Measurements from ENCODE around the gene ACCSL.

ACCSL gene

DNA sequence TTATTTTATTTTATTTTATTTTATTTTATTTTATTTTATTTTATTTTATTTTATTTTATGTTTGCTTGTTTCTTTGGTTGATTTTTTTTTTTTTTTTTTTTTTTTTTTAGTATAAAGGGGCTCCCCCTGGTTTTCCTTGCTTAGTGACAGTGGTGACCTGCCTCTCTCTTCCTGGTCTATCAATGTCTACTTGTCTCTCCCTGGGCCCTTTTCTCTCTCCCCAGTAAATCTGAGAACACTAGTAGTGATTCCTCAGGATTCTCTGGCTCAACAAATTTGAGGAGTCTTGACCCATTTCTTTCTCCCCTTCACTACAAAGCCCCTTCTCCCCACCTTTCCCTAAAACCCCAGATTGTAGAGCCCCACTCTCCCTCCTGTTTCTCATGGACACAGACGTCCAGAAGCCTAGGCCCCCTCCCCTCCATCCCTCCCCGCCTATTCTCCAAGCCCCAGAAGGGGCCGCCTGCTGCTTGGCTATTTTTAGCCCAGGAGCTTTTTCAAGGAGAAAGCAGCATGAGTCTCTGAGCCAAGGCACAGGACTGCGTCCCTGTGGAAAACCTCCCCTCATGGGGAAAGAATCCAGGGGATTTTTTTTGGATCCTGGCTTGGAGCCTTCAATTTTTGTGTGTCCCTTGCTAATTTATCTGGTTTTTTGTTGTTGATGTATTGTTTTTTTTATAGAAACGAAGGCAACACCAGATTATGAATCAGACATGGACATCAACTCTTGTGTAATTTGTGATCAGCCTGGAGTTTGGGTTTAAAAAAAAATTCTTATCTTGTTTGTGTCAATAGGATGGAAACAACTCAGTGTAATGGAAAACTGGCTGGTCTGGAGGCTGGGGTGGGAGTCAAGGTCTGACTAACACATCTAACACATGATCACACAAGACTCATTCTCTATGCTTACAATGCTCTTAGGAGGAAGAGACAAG, 17.5 kb upstream of the ACCSL start:
- no peak overlapping the region for H3K27ac Mint-ChIP-seq
- no peaks in the 10 kb centered on the region for H3K4me1 Mint-ChIP-seq (ENCODE audit: low read depth)
- intact Hi-C loops (cut with micrococcal nuclease) = no loop called here
- peaks cover 7% of the 10 kb centered on the region for H3K27me3 Mint-ChIP-seq
- peaks cover 8% of the 10 kb centered on the region for H3K9me3 Mint-ChIP-seq
- no peaks in the 10 kb centered on the region for H3K36me3 Mint-ChIP-seq (ENCODE audit: low read depth)
- H3K4me3 Mint-ChIP-seq = no peak overlapping the region

DNA sequence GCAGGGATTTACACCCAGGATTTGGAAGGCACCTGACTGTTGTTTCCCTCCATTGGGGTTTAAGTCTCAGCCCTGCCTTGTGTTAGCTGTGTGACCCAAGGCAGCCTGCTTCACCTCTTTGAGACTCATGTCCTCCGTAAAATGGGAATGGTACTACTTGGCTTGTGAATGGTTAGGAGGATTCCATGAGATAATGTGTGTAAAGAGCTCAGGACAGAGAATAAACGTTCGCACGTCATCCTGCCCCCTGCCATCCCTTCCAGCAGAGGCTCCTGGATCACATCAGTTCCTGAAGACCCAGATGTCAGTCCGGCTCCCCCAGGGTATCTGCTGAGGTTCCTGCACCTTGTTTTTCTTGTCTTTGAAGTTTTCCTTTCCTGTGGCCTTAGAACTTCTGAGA, 16.8 kb upstream of the ACCSL start:
- intact Hi-C loops (cut with micrococcal nuclease) = no loop called here
- Mint-ChIP-seq H3K27me3 (peaks cover 7% of the 10 kb centered on the region), H3K4me3 (no peak overlapping the region)

DNA sequence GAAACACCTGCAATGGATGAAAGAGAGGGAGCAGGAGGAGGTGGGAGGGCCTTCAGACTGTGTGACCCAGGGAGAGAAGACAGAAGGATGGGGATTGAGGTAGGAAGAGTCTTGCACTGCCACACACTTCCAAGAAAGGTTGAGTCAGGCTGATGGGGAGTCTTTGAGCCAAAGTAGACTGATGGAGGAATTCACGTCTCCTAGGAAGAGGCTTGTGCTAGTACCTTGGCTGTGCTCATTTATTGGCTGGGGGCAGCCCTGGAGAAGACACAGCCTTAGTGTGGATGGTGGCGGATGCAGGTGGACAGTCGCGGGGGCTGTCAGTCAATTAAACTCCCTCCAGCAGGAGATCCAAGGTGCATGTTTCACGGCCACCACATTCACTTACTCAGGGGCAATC, 16.2 kb upstream of the ACCSL start:
- Mint-ChIP-seq H3K27me3 (peaks cover 7% of the 10 kb centered on the region), H3K27ac (no peak overlapping the region), H3K4me3 (no peak overlapping the region), H3K4me1 (ENCODE audit: low read depth) (no peaks in the 10 kb centered on the region), H3K9me3 (no peaks in the 10 kb centered on the region), H3K36me3 (ENCODE audit: low read depth) (no peaks in the 10 kb centered on the region)
- intact Hi-C loops (cut with micrococcal nuclease) = no loop called here

More for the DNA sequence above, 16.8 kb upstream of the ACCSL start:
- Mint-ChIP-seq H3K9me3 (peaks cover 5% of the 10 kb centered on the region), H3K36me3 (ENCODE audit: low read depth) (no peaks in the 10 kb centered on the region), H3K27ac (no peak overlapping the region), H3K4me1 (ENCODE audit: low read depth) (no peaks in the 10 kb centered on the region)

DNA sequence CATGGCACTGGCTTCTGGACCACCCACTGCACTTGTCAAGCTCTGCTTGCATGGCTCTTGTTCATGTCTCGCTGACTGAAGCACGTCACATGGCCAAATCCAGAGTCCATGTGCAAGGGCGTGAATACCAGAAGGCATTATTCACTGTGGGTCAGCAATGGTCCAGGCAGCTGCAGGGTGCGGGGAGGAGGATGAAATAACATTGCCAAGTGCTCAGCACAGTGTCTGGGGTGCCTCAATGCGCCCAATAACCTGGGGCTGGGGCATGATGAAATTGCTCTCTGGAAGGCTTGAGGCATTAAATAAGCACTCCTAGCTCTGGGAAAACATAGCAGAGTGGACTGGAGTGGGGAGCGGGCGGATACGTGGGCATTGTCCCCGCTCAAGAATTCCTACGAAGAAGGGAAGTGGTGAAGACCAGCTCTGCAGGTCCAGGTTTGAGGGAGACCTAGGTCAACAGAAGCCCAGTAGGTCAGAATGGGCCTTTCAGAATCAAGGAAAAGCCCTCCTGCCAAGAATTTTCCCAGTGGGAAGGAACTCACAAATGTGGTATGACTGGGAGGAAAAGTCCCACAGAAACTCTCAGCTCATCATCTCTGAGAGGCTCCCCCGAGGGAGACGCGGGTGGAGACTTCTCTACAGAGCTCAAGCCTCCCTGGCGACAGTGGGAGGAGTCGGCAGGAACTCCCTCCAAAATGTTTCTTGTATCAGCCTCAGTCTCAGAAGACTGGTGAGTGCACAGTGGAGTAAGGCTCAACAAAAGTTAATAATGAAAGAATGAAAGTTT, 15.3 kb upstream of the ACCSL start:
- Mint-ChIP-seq H3K27me3 (peaks cover 7% of the 10 kb centered on the region), H3K4me3 (no peak overlapping the region), H3K4me1 (ENCODE audit: low read depth) (no peaks in the 10 kb centered on the region), H3K9me3 (no peaks in the 10 kb centered on the region), H3K27ac (no peak overlapping the region), H3K36me3 (ENCODE audit: low read depth) (no peaks in the 10 kb centered on the region)
- intact Hi-C loops (cut with micrococcal nuclease) = no loop called here

DNA sequence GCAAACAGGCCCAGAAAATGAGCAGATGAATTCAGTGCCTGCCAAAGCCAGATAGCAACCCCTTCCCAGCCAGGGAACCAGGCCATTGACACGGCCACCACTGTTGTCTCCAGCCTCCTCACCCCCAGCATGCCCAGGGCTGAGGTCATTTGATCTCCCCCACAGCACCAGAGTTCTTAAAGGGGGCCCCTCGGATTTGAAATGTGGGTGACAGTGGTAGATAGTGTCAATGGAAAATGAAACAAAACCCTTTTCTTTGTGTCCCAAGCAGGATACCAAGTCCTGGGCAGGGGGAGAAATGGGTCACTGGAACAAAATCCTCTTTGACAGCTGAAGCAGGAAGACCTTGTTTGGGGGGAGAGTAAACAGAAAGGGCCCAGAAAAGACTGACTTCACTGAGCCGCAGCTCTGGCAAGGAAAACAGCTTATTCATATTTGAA, 14.3 kb upstream of the ACCSL start:
- H3K4me1 Mint-ChIP-seq (ENCODE audit: low read depth) = no peaks in the 10 kb centered on the region
- H3K27me3 Mint-ChIP-seq = peaks cover 15% of the 10 kb centered on the region
- intact Hi-C loops (cut with micrococcal nuclease) = no loop called here
- no peak overlapping the region for H3K4me3 Mint-ChIP-seq
- no peak overlapping the region for H3K27ac Mint-ChIP-seq
- H3K36me3 Mint-ChIP-seq (ENCODE audit: low read depth) = no peaks in the 10 kb centered on the region
- H3K9me3 Mint-ChIP-seq = no peaks in the 10 kb centered on the region

DNA sequence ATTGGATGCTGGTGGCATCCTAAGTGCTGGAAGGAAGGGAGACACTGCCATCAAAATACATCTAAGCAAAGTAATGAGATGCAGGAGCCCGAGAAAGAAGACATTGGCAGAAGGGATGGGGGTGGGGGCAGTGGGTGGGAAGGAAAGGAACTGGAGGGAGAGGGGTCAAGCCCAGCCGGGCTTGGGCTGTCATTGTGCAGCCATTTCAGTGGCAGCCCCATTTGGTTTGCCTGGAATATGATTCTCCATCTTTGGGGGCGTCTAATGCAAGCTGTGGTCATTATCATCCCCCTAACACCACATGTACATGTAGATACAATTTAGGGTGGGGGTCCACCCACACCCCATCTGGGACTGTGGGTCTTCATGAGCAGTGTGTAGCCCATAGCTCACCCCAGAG, 13.9 kb upstream of the ACCSL start:
- intact Hi-C loops (cut with micrococcal nuclease) = no loop called here
- Mint-ChIP-seq H3K27ac (no peak overlapping the region), H3K27me3 (peaks cover 16% of the 10 kb centered on the region), H3K4me1 (ENCODE audit: low read depth) (no peaks in the 10 kb centered on the region), H3K4me3 (no peak overlapping the region), H3K9me3 (no peaks in the 10 kb centered on the region), H3K36me3 (ENCODE audit: low read depth) (no peaks in the 10 kb centered on the region)

DNA sequence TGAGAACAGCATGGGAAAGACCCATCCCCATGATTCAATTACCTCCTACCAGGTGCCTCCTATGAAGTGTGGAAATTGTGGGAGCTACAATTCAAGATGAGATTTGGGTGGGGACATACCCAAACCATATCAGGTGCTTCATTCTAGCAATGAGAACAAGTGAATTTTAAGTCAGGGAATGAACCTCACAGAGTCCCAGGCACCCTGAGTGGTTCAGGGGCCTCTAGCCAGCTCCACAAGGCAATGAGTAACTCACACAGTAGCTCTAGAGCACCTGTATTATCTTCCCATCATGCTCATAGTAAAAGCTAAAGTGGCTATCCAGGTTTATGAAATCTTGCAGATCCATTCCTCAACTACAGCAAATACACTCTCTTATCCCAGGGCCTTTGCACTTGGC, 13.1 kb upstream of the ACCSL start:
- Mint-ChIP-seq H3K27ac (no peak overlapping the region), H3K9me3 (no peaks in the 10 kb centered on the region), H3K4me1 (ENCODE audit: low read depth) (no peaks in the 10 kb centered on the region), H3K4me3 (no peak overlapping the region), H3K27me3 (peaks cover 17% of the 10 kb centered on the region), H3K36me3 (ENCODE audit: low read depth) (no peaks in the 10 kb centered on the region)
- intact Hi-C loops (cut with micrococcal nuclease) = loop anchor here (5.0 kb wide), 1 partner anchor 142 kb away; no protein-coding TSS in a partner anchor

DNA sequence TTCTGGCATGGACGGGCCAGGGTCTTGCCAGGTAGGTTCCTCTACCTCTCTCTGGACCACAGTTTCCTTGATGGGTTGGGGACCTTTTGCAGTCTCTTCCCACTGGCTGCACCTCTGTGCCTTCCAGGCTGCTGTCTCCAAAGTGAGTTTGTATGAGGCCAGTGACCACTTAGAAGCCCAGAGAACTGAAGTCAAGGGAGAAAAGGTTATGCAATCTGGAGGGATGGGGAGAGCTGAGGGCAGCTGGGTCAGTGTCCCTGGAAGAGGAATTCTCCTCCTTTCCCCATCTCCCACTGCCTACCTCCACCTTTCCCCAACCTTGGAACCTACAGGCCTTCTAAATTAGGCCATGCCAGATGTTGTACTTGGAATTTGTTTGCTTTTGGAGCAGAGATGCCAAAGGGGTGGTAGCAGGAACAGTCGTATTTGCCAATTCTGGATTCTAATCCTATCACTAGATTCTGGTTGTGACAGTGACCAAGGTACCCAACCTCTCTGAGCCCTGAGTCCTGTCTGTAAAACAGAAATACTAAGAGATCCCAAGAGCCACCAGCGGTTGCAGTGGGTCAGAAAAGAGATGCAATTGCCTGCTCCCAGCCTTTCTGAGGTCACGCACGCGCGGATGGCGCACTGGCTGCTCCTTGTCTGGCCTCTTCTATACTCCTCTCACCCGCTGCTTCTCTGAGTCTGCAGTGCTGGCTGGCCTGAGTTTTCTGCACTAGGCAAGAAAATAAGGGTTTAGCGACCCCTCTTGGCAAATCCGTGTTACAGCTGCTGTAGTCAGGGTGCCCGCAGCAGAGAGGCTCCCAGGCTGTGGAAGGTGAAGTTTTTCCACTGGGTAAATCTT, 10.7 kb upstream of the ACCSL start:
- Mint-ChIP-seq H3K4me1 (ENCODE audit: low read depth) (no peaks in the 10 kb centered on the region), H3K27me3 (peaks cover 10% of the 10 kb centered on the region), H3K4me3 (no peak overlapping the region), H3K9me3 (no peaks in the 10 kb centered on the region), H3K27ac (no peak overlapping the region), H3K36me3 (ENCODE audit: low read depth) (no peaks in the 10 kb centered on the region)
- intact Hi-C loops (cut with micrococcal nuclease) = loop anchor here (5.0 kb wide), 1 partner anchor 145 kb away; no protein-coding TSS in a partner anchor

DNA sequence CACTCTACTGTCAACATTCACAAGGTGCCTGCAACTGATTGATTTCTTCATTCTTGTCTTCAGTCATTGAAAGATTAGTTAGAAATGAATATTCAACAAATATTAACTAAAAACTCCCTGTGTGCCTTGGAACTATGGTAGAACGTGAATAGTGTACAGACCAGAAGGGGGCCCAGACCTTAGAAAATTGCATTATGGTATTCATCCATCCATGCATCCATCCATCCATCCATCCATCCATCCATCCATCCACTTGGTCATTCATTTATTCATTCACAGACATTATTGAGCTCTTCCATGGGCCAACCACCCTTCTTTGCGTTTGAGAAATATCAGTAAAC, 10.2 kb upstream of the ACCSL start:
- intact Hi-C loops (cut with micrococcal nuclease) = loop anchor here (5.0 kb wide), 1 partner anchor 145 kb away; no protein-coding TSS in a partner anchor
- Mint-ChIP-seq H3K36me3 (ENCODE audit: low read depth) (no peaks in the 10 kb centered on the region), H3K9me3 (no peaks in the 10 kb centered on the region), H3K27me3 (peaks cover 10% of the 10 kb centered on the region), H3K4me3 (no peak overlapping the region), H3K4me1 (ENCODE audit: low read depth) (no peaks in the 10 kb centered on the region), H3K27ac (no peak overlapping the region)

DNA sequence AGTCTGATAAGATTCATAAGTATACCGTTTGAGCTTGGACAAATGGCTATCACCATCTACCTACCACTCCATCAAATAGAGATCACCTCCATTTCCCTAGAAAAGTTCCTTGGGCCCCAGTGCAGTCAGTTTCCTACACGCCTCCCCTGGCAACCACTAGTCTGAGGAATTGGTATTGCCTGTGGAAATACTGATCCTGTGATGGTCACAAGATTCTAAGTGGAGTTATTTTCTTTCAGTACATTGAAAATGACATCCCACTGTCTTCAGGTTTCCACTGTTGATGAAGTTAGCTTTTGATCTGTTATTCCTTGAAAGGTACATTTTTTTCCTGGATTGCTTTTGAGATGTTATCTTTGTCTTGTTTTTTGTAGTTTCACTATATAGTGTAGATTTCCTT, 4.6 kb upstream of the ACCSL start:
- intact Hi-C loops (cut with micrococcal nuclease) = no loop called here
- Mint-ChIP-seq H3K27ac (no peak overlapping the region), H3K4me1 (ENCODE audit: low read depth) (no peaks in the 10 kb centered on the region), H3K9me3 (no peaks in the 10 kb centered on the region), H3K4me3 (no peak overlapping the region), H3K27me3 (peaks cover 5% of the 10 kb centered on the region), H3K36me3 (ENCODE audit: low read depth) (no peaks in the 10 kb centered on the region)

DNA sequence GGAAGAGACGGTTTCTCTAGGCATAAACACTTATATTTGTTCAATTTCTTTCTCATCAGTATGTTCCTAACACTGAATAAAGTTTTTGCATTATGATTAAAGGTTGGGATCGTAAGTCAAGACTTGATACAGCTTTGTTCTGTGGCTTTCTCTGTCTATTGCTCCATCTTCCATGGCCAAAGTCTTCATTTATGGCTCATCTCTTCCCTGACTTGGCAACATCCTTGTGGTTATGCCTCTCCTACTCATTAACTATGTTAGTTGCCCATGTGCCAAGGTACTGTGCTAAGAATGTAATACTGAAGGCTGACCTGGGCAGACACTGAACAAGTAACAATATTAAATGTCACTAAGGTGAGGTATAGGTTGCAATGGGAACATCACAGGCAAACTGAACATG, 1.6 kb upstream of the ACCSL start:
- H3K4me1 Mint-ChIP-seq (ENCODE audit: low read depth) = no peaks in the 10 kb centered on the region
- H3K4me3 Mint-ChIP-seq = no peak overlapping the region
- H3K27me3 Mint-ChIP-seq = no peaks in the 10 kb centered on the region
- intact Hi-C loops (cut with micrococcal nuclease) = no loop called here
- no peak overlapping the region for H3K27ac Mint-ChIP-seq
- no peaks in the 10 kb centered on the region for H3K36me3 Mint-ChIP-seq (ENCODE audit: low read depth)
- H3K9me3 Mint-ChIP-seq = no peaks in the 10 kb centered on the region

DNA sequence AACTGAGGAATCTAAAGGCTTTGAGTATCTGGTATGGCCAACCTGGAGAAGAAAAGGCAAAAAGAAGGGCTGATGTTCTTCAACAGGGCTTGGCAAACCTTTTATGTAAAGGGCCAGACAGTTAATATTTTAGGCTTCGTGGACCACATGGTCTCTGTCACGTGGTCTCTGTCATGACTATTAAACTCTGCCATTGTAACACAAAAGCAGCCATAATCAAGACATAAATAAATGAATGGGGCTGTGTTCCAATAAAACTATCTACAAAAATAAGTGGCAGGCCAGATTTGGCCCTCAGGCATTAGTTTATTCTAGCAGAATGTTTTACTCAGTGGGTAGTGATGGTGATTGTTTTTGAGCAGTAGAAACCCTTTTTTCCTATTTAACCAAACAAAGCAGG, 483 bp upstream of the ACCSL start:
- Mint-ChIP-seq H3K4me3 (no peak overlapping the region), H3K27ac (no peak overlapping the region), H3K36me3 (ENCODE audit: low read depth) (no peaks in the 10 kb centered on the region), H3K9me3 (no peaks in the 10 kb centered on the region), H3K4me1 (ENCODE audit: low read depth) (no peaks in the 10 kb centered on the region), H3K27me3 (no peaks in the 10 kb centered on the region)
- intact Hi-C loops (cut with micrococcal nuclease) = no loop called here

DNA sequence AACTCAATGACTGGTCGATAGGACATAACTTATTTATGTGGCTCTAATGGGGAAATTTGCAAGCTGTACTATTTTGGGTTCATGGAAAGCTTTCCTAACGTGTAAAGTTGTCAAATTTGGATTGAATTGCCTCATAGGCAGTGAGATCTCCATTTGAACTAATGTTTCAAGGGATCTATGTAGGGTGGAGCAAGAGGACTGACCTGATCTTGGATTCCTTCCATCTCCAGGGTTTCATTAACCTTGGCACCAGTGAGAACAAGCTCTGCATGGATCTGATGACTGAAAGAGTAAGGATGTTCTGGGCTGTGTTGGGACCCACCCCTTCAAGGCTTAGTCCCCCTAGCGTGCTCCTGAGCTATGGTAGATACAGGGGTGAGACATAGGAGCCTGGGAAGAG, 2.1 kb downstream of the ACCSL start:
- Mint-ChIP-seq H3K27me3 (no peaks in the 10 kb centered on the region), H3K4me3 (no peak overlapping the region), H3K27ac (no peak overlapping the region), H3K9me3 (no peaks in the 10 kb centered on the region), H3K4me1 (ENCODE audit: low read depth) (no peaks in the 10 kb centered on the region), H3K36me3 (ENCODE audit: low read depth) (no peaks in the 10 kb centered on the region)
- intact Hi-C loops (cut with micrococcal nuclease) = no loop called here

DNA sequence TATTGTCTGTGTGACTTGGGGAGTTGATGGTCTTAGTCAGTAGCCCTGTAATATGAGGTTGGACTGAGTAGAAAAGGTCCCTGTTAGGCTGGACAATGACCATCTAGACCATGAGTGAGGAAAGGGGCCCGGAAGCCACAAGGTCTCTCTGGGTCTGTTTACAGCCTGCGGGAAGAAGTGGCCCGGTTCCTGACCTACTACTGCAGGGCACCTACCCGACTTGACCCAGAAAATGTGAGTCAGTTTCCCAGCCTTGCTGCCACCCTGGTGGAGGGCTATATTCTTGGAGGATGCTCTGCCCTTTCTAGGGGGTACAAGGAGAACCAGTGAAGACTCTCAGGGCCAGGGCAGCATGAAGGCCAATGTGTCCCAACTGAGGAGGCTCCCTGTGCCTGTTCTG, 3.4 kb downstream of the ACCSL start:
- Mint-ChIP-seq H3K4me1 (ENCODE audit: low read depth) (no peaks in the 10 kb centered on the region), H3K27me3 (peaks cover 2% of the 10 kb centered on the region), H3K4me3 (no peak overlapping the region), H3K36me3 (ENCODE audit: low read depth) (no peaks in the 10 kb centered on the region), H3K9me3 (no peaks in the 10 kb centered on the region), H3K27ac (no peak overlapping the region)
- intact Hi-C loops (cut with micrococcal nuclease) = no loop called here
